HG03442 (cell line): ENCODE data around the gene ATP10A.

Experiments used
- ATAC-seq: cut with Tn5 transposase; IDR thresholded peaks from one replicate; pipeline ENCODE4 v1.9.1; 2021; ENCODE audit warnings: mild to moderate bottlenecking, moderate library complexity; ENCODE audit not compliant: unreplicated experiment

Gene ATP10A

DNA sequence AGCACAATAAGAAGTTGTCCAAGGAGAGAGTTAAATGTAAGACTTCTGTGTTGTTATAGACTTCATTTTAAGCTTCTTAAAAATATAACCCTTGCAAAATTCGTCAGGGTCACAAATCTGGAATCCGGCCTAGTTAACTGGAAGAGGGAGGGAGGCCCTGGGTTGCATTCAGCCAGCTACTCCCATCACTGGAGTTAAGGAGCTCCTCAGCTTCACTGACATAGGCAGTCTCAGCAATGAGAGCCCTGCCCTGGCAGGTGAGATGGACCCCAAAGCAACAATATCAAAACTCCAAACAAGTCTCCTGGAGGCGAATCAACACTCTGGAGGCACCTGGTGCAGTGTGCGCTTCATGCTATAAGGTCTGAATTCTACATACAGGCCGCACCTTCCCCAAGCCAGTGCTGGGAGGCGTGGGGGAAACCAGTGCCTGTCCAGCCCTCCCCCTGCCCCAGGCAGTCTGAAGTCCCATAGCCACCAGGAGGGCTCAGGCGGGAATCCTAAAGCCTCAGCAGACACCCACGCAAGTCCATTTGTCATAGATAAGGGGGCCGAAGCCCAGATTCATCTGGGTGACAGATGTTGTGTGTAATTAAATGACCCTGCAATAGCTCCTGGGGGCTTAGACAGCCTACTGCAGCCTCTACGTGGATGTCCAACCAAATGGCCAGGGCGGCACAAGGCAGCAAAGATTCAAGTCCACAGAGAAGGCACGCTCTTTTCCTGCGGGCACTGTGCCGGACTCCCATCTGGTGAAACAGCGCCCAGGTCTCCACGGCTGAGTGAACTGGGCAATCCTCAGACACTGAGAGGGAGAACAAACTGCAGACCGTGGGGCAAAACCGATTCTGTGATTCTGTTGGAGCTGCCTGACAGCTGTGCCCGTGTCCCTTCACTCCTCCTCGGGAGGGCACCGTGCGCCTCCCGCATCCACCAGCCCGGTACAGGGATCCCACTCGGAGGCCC, 64.9 kb downstream of the ATP10A start:
- ATAC-seq: no peak

DNA sequence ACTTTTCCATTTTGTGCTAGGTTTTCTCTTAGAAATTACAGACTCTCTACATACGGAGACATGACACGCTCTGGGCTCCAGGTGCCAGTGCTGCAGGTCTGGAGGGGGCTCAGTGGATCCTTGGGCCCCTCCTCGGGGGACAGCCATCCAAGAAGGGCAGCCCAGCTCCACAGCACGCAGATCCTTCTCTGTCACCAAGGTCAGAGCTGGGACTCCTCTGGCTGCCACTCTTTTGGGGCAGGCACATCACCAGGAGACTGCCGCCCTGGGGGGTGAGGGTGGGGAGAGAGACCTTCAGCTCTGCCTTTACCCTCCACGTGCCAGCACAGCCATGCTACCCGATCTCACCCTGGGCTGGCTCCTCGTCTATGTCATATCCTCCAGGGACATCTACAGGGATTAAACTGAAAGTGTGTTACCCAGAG, 65.6 kb downstream of the ATP10A start:
- ATAC-seq: no peak

GRCh38 chr15:25797035-25797434, 66.1 kb downstream of the ATP10A start:
- no peak for ATAC-seq

DNA sequence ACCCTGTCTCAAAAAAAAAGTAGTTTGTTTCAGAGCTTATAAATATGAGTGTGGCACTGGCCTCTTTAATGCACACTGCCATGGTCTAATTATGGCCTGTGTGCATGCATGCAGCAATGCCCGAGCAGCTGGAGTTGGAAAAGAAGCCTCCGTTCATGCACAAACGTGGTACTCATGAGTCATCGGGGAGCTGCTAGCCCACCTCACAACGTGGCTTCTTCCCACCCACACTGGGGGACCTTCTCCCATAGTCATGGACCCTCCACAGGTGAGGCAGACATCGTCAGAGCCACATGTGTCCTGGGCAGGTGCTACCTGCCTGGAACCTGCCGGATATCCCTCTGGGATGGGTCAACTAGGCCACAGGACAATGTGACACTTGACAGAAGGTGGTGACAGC, 66.7 kb downstream of the ATP10A start:
- no peak for ATAC-seq

- no peak for ATAC-seq
These were observed 67.4 kb downstream of the ATP10A start for GRCh38 chr15:25795712-25796111.

- no peak for ATAC-seq
These were observed 68.1 kb downstream of the ATP10A start for GRCh38 chr15:25795061-25795460.

DNA sequence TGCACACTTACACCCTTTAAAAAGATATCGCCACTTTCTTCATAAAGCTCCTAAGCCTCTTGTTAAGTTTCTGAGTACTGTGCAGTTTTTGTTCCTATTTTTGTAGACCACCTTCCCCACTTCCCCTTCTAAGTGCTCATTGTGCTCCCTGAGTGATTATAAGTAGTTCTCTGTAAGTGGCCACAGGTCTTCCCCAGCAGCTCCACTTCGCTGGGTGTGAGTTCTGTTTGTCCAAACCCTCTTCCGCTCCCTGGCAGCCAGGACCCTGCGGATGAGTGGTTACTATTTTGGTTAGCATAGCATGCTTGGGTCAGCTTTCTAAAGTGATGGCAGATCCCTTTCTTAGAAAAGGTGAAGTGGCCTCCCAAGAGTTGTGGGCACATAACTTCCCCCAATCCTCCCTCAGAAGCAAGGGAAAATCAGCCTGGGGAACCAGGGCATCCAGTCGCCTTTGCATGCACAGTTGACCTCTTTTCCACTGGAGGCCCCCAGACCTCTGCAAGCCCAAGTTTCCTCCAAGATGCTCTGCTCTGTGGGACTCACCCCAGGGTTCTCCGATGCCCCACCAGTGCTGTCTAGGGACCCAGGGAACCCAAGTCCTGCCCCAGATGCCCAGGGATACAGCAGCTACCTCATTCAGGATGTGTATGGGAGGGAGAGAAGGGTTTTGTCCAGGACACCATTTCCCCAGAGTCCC, 69.6 kb downstream of the ATP10A start:
- ATAC-seq: peak; percentile 83

- no peak for ATAC-seq
These were observed 71.0 kb downstream of the ATP10A start for GRCh38 chr15:25792128-25792527.

DNA sequence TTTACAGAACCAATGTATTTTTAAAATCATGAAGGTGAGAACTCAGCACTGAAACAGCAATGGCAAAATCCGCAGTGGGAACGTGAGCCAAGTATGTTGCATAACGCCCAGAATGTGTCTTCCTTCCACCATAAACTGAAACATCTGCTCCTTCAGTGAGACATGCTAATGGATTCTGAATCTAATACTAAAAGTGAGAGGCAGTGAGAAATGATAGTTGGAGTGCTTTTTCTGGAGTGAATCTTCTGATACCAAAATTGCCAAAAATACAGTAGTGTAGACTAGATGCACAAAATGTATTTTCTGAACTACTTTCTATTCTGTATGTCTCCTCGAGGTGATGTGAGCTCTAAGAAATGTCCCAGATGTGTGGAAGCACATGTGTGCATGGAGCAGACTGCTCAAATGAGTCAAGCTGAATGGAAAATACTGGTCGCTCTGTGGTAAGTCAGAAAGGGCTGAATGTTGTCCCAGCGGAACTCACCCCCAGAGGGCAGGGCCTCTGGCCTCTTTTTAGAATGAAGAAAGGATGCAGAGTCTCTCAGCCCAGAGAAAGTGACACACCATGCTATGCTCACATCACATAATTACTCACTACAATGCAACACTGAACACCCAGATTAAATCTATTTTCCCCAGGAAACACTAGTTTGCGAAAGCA, 73.0 kb downstream of the ATP10A start:
- ATAC-seq: no peak

GRCh38 chr15:25789616-25789999, 73.5 kb downstream of the ATP10A start:
- ATAC-seq: no peak

DNA sequence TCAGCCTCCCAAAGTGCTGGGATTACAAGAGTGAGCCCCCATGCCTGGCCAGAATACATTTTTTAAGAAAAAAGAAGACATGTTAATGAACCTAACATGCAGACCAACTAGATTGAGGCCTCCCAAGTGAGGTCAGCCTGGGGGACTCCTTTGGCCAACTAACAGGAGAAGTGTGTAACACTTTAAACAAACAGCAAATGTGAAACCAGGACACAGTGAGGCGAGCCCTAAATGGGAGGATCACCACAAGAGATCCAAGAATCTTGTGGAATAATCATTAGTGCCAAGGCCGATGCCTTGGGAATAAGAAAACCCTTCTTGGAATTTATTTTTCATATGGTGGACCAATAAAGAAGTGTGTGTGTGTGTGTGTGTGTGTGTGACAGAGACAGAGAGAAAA, 73.9 kb downstream of the ATP10A start:
- no peak for ATAC-seq

- ATAC-seq: peak; percentile 61
These were observed 75.1 kb downstream of the ATP10A start for GRCh38 chr15:25787855-25788520.

DNA sequence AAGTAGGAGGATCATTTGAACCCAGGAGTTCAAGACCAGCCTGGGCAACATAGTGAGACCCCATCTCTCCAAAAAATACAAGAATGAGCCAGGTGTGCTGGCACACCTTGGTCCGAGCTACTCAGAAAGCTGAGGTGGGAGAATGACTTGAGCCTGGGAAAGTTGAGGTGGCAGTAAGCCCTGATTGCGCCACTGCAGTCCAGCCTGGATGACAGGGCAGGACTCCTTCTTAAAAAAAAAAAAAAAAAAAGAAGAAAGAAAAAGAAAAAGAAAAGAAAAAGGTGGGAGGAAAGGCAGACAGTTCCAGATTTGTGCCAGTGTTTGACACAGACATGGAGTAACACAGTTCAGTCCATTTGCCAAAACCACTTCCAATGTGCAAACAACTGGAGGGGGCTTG, 75.7 kb downstream of the ATP10A start:
- ATAC-seq: no peak

DNA sequence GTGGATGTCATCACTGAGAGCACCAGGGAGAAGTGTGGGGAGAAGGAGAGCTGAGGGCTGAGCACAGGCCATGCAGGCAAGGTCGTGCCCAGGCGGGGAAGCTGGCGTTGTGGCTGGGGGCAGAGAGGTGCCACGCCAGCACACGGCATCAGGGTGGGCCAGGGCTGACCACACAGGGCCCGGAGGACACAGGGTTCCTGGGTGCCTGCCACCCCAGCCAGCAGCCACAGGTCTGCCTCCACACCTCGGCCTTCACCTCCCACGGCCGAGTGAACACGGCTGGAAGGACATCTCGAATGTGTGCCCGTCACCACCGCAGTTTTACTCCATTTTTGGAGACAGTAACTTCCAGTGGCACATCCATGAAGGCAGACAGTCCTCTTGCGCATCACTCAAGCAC, 77.1 kb downstream of the ATP10A start:
- no peak for ATAC-seq

GRCh38 chr15:25785641-25786025, 77.5 kb downstream of the ATP10A start:
- no peak for ATAC-seq

DNA sequence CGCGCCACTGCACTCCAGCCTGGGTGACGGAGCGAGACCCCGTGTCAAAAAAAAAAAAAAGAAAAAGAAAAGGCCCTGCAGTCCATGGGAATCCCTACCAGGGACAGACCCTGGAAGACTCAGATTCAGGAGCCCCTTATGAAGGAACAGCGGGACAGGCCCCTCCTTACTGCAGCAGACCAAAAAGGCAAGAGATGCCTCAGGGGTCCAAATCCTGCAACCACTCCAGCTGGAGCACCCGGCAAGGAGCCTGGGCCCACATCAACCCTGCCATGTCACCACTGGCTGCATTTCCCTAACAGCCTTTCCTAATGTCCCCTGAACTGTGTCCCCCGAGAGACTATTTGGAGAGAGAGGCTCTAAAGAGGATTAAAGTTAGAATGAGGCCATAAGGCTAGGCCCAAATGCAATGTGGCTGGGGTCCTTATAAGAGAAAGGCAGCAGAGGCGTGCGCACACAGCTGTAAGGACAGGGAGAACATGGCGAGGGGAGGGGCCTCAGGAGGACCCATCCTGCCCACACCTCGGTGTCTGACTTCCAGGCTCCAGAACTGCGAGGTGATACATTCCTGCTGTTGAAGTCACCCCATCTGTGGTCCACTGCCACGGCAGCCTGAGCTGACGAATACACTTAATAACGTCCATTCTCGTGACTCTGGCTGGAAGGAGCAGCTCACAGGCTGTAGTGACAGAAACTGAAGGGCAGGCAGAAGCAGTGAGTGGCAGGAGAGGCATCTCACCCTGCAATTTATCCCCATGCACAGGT, 78.1 kb downstream of the ATP10A start:
- no peak for ATAC-seq

DNA sequence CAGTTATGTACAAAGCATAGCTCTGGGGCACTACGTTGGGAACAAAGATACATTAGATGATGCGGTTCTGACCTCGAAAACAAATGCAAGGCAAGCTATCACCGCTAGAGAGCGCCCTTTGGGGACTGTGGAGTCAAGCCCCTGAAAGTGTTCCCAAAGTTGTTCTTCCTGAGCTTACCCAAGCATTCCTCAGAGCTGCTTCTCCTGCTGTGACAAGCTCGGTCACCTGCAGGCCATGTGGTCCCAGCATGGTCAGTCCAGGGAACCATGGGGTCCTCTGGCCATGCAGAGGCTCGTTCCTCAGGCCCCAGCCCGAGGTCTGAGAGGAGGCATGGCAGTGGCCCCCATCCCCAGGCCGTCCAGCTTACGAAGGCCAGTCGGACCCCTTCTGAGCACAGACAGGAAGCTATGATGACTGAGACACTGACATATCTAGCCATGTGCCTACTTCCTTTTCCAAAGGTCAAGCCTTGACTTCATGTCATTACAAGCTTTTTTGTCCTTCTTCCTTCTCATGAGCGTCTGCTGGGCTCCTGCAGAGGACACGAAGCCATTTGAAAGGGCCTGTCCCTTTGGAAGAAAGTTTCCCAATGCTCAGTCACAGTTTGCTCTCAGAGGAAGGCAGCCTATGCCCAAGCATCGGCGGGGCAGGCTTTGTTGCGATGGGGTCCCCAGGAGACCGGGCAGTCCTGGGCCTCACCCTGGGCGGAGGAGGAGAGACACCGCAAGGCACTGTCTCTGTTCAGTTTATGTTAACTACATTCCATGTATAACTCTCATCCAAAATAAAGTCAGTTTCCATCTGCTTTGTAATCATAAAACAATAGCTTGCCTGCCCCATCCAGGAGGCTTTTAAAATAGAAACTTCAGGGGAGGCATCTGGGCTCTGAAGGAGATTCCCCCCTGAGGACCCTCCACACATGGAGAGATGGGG, 79.3 kb downstream of the ATP10A start:
- no peak for ATAC-seq

GRCh38 chr15:25783134-25783533, 80.0 kb downstream of the ATP10A start:
- ATAC-seq: no peak
